HCT116 (cell line): ENCODE data around the gene CCDC15. TPM values are rescaled to one million over a fixed set of nuclear protein-coding genes. Genes with fewer than 3 reads are reported as not detected.
A peak's percentile ranks its signal among the peaks of the same experiment; 100 is the strongest.

ENCODE experiments used
- ATAC-seq: fragments of 200-7000 bp; cut with Tn5 transposase; 2 replicates; pipeline ENCODE4 v1.9.1; 2020; ENCODE audit warnings: mild to moderate bottlenecking, moderate library complexity
- Bru-seq: library from RNA; stranded (reverse); fragments of 400-500 nt; gene quantifications from one replicate; lab custom pipeline; 2021; lab: Mats Ljungman, UMichigan
- BruChase-seq, 2 experiments: library from RNA; stranded (reverse); fragments of 400-500 nt; gene quantifications; one replicate each; lab custom pipeline; 2021; lab: Mats Ljungman, UMichigan
- BruUV-seq: library from RNA; stranded (reverse); fragments of 400-500 nt; replicated peaks from 2 replicates; lab custom pipeline; 2021; lab: Mats Ljungman, UMichigan
- CTCF ChIA-PET: fragments of 300-600 bp; sonication (Branson Sonifier 250); formaldehyde crosslinking; loops from one replicate; lab custom pipeline; 2021; ENCODE audit warnings: antibody characterized with exemption; lab: Charles Lee
- POLR2A ChIA-PET: fragments of 300-600, 350-600 bp; sonication (Branson Sonifier 250); formaldehyde crosslinking; loops from one replicate; lab custom pipeline; 2021; ENCODE audit warnings: antibody characterized with exemption; lab: Charles Lee
- RAD21 ChIA-PET, 2 experiments: fragments of 300-600 bp; sonication (Branson Sonifier 250); formaldehyde crosslinking; loops; one replicate each; lab custom pipeline; 2023; ENCODE audit warnings: low total read pairs in 2 of 2; ENCODE audit not compliant: uncharacterized antibody in 2 of 2, unreplicated experiment in 2 of 2, low non-redundant PET in 1 of 2; lab: Charles Lee
- DNase-seq: peaks from one replicate; pipeline ENCODE4 v3.0.0-alpha.2; 2010; ENCODE audit warnings: low read depth, low spot score
- H2AFZ ChIP-seq: fragments of 200-600 bp; shearing (Covaris generic), sonication (generic); 2 replicates; pipeline ENCODE4 v1.6.1; 2017; ENCODE audit warnings: low read depth, mixed run types, mixed read lengths, antibody characterized with exemption, low read length; ENCODE audit not compliant: poor library complexity, severe bottlenecking
- H3K27ac ChIP-seq: 2 replicates; pipeline ENCODE4 v1.5.1; 2012; ENCODE audit warnings: low read depth, low read length
- H3K27me3 ChIP-seq: fragments of 200-600 bp; sonication (generic); 2 replicates; pipeline ENCODE4 v1.6.1; 2016; ENCODE audit warnings: mixed run types, low read length, mixed read lengths; ENCODE audit not compliant: insufficient read depth
- H3K36me3 ChIP-seq, 2 experiments: fragments of 200-500 bp in 1 of 2; fragments of 200-600 bp in 1 of 2; sonication (Bioruptor generic) in 1 of 2; sonication (generic) in 1 of 2; 2 replicates each; pipeline versions ENCODE4 v1.5.1 to v1.6.1; 2014 to 2016; ENCODE audit warnings: low read length in 2 of 2, inconsistent platforms in 1 of 2, mixed read lengths in 1 of 2, mixed run types in 1 of 2; ENCODE audit not compliant: insufficient read depth in 2 of 2, control insufficient read depth in 1 of 2
- H3K4me1 ChIP-seq, 2 experiments: fragments of 200-600 bp in 1 of 2; sonication (generic) in 1 of 2; 2 replicates each; pipeline versions ENCODE4 v1.5.1 to v1.6.1; 2012 to 2017; ENCODE audit warnings: low read length in 2 of 2, inconsistent platforms in 1 of 2, mild to moderate bottlenecking in 1 of 2, mixed read lengths in 1 of 2, mixed run types in 1 of 2, moderate library complexity in 1 of 2; ENCODE audit not compliant: insufficient read depth in 2 of 2, control insufficient read depth in 1 of 2
- H3K4me2 ChIP-seq: fragments of 200-600 bp; sonication (generic); 2 replicates; pipeline ENCODE4 v1.6.1; 2017; ENCODE audit warnings: mixed run types, low read length, mixed read lengths
- H3K4me3 ChIP-seq, 2 experiments: fragments of 200-600 bp in 1 of 2; sonication (generic) in 1 of 2; replicated peaks in 1 of 2; 2 replicates each; pipeline ENCODE4 v1.5.1; 2011 to 2016; ENCODE audit warnings: low read length in 2 of 2, control low read depth in 1 of 2, low read depth in 1 of 2, mild to moderate bottlenecking in 1 of 2, mixed read lengths in 1 of 2, mixed run types in 1 of 2
- H3K79me2 ChIP-seq: fragments of 200-600 bp; sonication (generic); 2 replicates; pipeline ENCODE4 v1.6.1; 2017; ENCODE audit warnings: mild to moderate bottlenecking, mixed run types, low read length, moderate library complexity, mixed read lengths; ENCODE audit not compliant: insufficient read depth
- H3K9ac ChIP-seq: fragments of 200-600 bp; sonication (generic); 2 replicates; pipeline ENCODE4 v1.6.1; 2016; ENCODE audit warnings: low read length, mixed read lengths
- H3K9me2 ChIP-seq: fragments of 200-600 bp; sonication (generic), shearing (Covaris generic); 2 replicates; pipeline ENCODE4 v1.6.1; 2017; ENCODE audit warnings: mixed run types, mild to moderate bottlenecking, moderate library complexity; ENCODE audit not compliant: insufficient read depth
- H3K9me3 ChIP-seq, 2 experiments: fragments of 200-500 bp in 1 of 2; fragments of 200-600 bp in 1 of 2; sonication (Bioruptor generic) in 1 of 2; sonication (generic) in 1 of 2; 2 replicates each; pipeline ENCODE4 v1.6.1; 2014 to 2017; ENCODE audit warnings: low read length in 2 of 2, mixed read lengths in 2 of 2, inconsistent platforms in 1 of 2, low read depth in 1 of 2, mild to moderate bottlenecking in 1 of 2, mixed run types in 1 of 2, moderate library complexity in 1 of 2; ENCODE audit not compliant: control insufficient read depth in 1 of 2, insufficient read depth in 1 of 2
- H4K20me1 ChIP-seq: fragments of 200-600 bp; sonication (generic), shearing (Covaris generic); 2 replicates; pipeline ENCODE4 v1.6.1; 2017; ENCODE audit warnings: mixed run types, mild to moderate bottlenecking, moderate library complexity; ENCODE audit not compliant: insufficient read depth
- ATF3 ChIP-seq: IDR thresholded peaks from 2 replicates; pipeline ENCODE4 v1.6.1; 2012
- CBX3 ChIP-seq: IDR thresholded peaks from 2 replicates; pipeline ENCODE4 v1.6.1; 2012; ENCODE audit warnings: low read depth
- CEBPB ChIP-seq: IDR thresholded peaks from 2 replicates; pipeline ENCODE4 v1.6.1; 2012; ENCODE audit warnings: low read depth
- CTCF ChIP-seq, 3 experiments: fragments of 200-600 bp in 1 of 3; sonication (generic) in 1 of 3; IDR thresholded peaks in 2 of 3; conservative IDR thresholded peaks in 1 of 3; 2 replicates each; pipeline ENCODE4 v1.5.1; 2012 to 2017; ENCODE audit warnings: low read depth in 2 of 3, low read length in 2 of 3, antibody characterized with exemption in 1 of 3, borderline replicate concordance in 1 of 3, control low read depth in 1 of 3, mild to moderate bottlenecking in 1 of 3, mixed read lengths in 1 of 3, mixed run types in 1 of 3, moderate library complexity in 1 of 3; ENCODE audit not compliant: insufficient read depth in 1 of 3
- EGR1 ChIP-seq: IDR thresholded peaks from 2 replicates; pipeline ENCODE4 v1.6.1; 2012; ENCODE audit warnings: low read depth
- ELF1 ChIP-seq: IDR thresholded peaks from 2 replicates; pipeline ENCODE4 v1.6.1; 2012; ENCODE audit warnings: low read depth, borderline replicate concordance
- EZH2phosphoT487 ChIP-seq: fragments of 200-600 bp; IDR thresholded peaks from 2 replicates; pipeline ENCODE4 v1.6.1; 2018; ENCODE audit warnings: antibody characterized with exemption, borderline replicate concordance
- FOSL1 ChIP-seq: IDR thresholded peaks from 2 replicates; pipeline ENCODE4 v1.6.1; 2012; ENCODE audit warnings: low read depth
- JUND ChIP-seq: IDR thresholded peaks from 2 replicates; pipeline ENCODE4 v1.6.1; 2012
- MAX ChIP-seq: IDR thresholded peaks from 2 replicates; pipeline ENCODE4 v1.6.1; 2012
- POLR2A ChIP-seq: IDR thresholded peaks from 2 replicates; pipeline ENCODE4 v1.7.0; 2011; ENCODE audit warnings: borderline replicate concordance; ENCODE audit not compliant: insufficient read depth, insufficient read length; ENCODE audit errors: extremely low read depth
- POLR2AphosphoS5 ChIP-seq: IDR thresholded peaks from 2 replicates; pipeline ENCODE4 v1.6.1; 2011; ENCODE audit warnings: mild to moderate bottlenecking, low read depth, low read length, moderate library complexity
- RAD21 ChIP-seq: IDR thresholded peaks from 2 replicates; pipeline ENCODE4 v1.6.1; 2012; ENCODE audit warnings: low read depth, mild to moderate bottlenecking
- SIN3A ChIP-seq: IDR thresholded peaks from 2 replicates; pipeline ENCODE4 v1.6.1; 2012; ENCODE audit warnings: low read depth
- SP1 ChIP-seq: IDR thresholded peaks from 2 replicates; pipeline ENCODE4 v1.6.1; 2012; ENCODE audit warnings: low read depth
- YY1 ChIP-seq: IDR thresholded peaks from 2 replicates; pipeline ENCODE4 v1.6.1; 2011; ENCODE audit warnings: low read length, low read depth, moderate library complexity, mild to moderate bottlenecking; ENCODE audit not compliant: insufficient replicate concordance; ENCODE audit errors: extremely low read depth
- ZFX ChIP-seq: fragments of 450-650 bp; IDR thresholded peaks from 2 replicates; pipeline ENCODE4 v1.6.1; 2017
- intact Hi-C: fragments of 100-400 bp; cut with micrococcal nuclease; formaldehyde crosslinking; loops from 2 replicates; pipeline ENCODE4 v1.10.0; 2022
- long read RNA-seq: library from polyadenylated mRNA; unstranded; transcript quantifications from one replicate; pipeline ENCODE4 v2.0.0, GENCODE V29; 2021; ENCODE audit not compliant: unreplicated experiment
- polyA plus RNA-seq: library from polyadenylated mRNA; unstranded; fragments of >200 nt; gene quantifications from 2 replicates; pipeline ENCODE4 v1.2.1, GENCODE V29; 2012; ENCODE audit warnings: missing spikeins
- total RNA-seq: library from RNA; stranded (reverse); gene quantifications from one replicate; pipeline ENCODE4 v1.2.1, GENCODE V29; 2021; ENCODE audit not compliant: unreplicated experiment

CCDC15 gene
- total RNA-seq (2.4 TPM), Bru-seq, nascent RNA (percentile 47 among the genes with signal in this experiment), BruChase-seq, experiment 1, labeled RNA remaining after a 6-hour chase (percentile 40 among the genes with signal in this experiment), BruChase-seq, experiment 2, labeled RNA remaining after a 2-hour chase (percentile 49 among the genes with signal in this experiment)
- polyA plus RNA-seq, result 0.64 and 0.78 TPM in 2 replicates
- long read RNA-seq, partial matches to known transcripts, result 1 of 3 reads
- long read RNA-seq, other reads (novel, unspliced or antisense), result 2 of 3 reads

- H3K36me3 ChIP-seq, result no peaks in the 10 kb centered on the region
- CTCF ChIA-PET, result interaction anchor here (0.7 to 1.8 kb wide), 4 partner anchors 12 to 78 kb away, joined by 3 to 15 read pairs (median 3); no protein-coding TSS in a partner anchor
- peak; percentile 94 for DNase-seq
Measured at GRCh38 chr11:124953753-124954589, at the start of gene CCDC15. Gene CCDC15, plus strand, starts transcription at chr11:124954202. Its CDS starts 531 bp downstream, at chr11:124954733.

More at GRCh38 chr11:124953753-124954589, at the start of gene CCDC15:
- peaks cover 7 to 17% of the 10 kb centered on the region in 2 experiments for H3K4me1 ChIP-seq
- H3K79me2 ChIP-seq, result no peaks in the 10 kb centered on the region
- H3K4me2 ChIP-seq, result peak within 1 kb of the TSS; percentile 89
- peak within 1 kb of the TSS; percentile 80 for H3K9ac ChIP-seq
- no peaks in the 10 kb centered on the region for H3K9me2 ChIP-seq
- BruUV-seq, result no TSS peak
- ChIA-PET POLR2A (interaction anchor here (0.6 to 1.8 kb wide), 5 partner anchors 10 to 170 kb away, joined by 3 to 17 read pairs (median 5); no protein-coding TSS in a partner anchor), RAD21 (interaction anchor here in 1 of 2 experiments (1.1 kb wide), 1 partner anchor 78 kb away, joined by 5 read pairs; no protein-coding TSS in a partner anchor)
- H3K27me3 ChIP-seq, result no peaks in the 10 kb centered on the region
- H4K20me1 ChIP-seq, result no peaks in the 10 kb centered on the region
- peak within 1 kb of the TSS; percentile 64 for H3K27ac ChIP-seq
- intact Hi-C loops, result loop anchor here (2.0 kb wide), 1 partner anchor 77 kb away; no protein-coding TSS in a partner anchor
- H3K9me3 ChIP-seq, result no peaks in the 10 kb centered on the region
- peak within 1 kb of the TSS; percentile 32 for H2AFZ ChIP-seq
- peak; percentile 98 for ATAC-seq
- TF ChIP-seq EZH2phosphoT487 (no peak), CBX3 (peak; percentile 11; the same call in 1 of the 2 replicates), EGR1 (peak; percentile 80), ZFX (peak; percentile 17; the same call in 1 of the 2 replicates), CTCF (IDR thresholded peaks at IDR 0.05 in 2 of 3, conservative IDR thresholded peaks at IDR 0.05 in 1 of 3; ENCODE audit: borderline replicate concordance in 1 of 3, insufficient read depth in 1 of 3, low read depth in 2 of 3, low read length in 2 of 3) (no peak), JUND (no peak), CEBPB (no peak), SIN3A (peak; percentile 91), ATF3 (no peak), YY1 (peak; percentile 69), RAD21 (no peak; the same call in 1 of the 2 replicates), POLR2A (peak; percentile 86), ELF1 (no peak; the same call in 1 of the 2 replicates), MAX (peak; percentile 97), FOSL1 (no peak), POLR2AphosphoS5 (peak; percentile 97), SP1 (peak; percentile 88)
- peak within 1 kb of the TSS; percentile 68 to 82 for H3K4me3 ChIP-seq
